AG09309 (cell line): ENCODE measurements around the gene PDZD8.
A peak's percentile ranks its signal among the peaks of the same experiment; 100 is the strongest.

Experiments used
- DNase-seq: peaks from one replicate; pipeline ENCODE4 v3.0.0-alpha.2; 2010; ENCODE audit warnings: low read depth
- H3K4me3 ChIP-seq: 2 replicates; pipeline ENCODE4 v1.5.1; 2011; ENCODE audit warnings: mild to moderate bottlenecking, low read depth, low read length, moderate library complexity; ENCODE audit not compliant: control insufficient read depth
- CTCF ChIP-seq: IDR thresholded peaks from 2 replicates; pipeline ENCODE4 v1.5.1; 2011; ENCODE audit warnings: mild to moderate bottlenecking, low read depth, low read length, inconsistent platforms; ENCODE audit not compliant: insufficient read depth, control insufficient read depth; ENCODE audit errors: missing control alignments

The PDZD8 gene

DNA sequence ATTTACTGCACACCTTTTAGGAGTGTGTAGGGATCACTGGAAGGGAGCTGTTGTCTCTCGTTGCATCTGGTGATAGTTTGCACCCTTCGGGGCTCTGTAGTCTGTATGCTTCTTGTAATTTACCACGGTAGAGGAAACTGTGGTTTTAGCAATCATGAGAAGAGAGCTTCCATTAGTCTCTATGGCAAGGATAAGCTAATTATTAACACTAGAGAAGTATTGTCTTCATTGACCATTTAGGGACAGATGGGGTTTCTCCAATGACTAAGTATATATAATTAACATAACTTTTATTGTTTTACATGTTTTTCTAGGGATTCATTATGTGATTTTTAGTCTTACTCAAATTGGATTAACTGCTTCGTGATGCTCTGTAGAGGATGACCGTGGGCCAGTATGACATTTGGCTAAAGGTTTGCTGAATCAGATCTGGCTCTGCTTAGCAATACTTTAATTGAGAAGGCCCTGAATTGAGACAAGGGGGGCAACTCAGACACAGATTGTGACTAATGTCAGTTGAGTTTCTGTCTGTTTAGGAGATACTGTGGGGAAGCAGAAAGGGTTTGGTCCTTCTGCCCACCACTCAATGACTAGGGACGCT lies 125.6 kb downstream of the PDZD8 start:
- no peak for DNase-seq
- H3K4me3 ChIP-seq = no peak overlapping the region
- TF ChIP-seq CTCF = no peak

DNA sequence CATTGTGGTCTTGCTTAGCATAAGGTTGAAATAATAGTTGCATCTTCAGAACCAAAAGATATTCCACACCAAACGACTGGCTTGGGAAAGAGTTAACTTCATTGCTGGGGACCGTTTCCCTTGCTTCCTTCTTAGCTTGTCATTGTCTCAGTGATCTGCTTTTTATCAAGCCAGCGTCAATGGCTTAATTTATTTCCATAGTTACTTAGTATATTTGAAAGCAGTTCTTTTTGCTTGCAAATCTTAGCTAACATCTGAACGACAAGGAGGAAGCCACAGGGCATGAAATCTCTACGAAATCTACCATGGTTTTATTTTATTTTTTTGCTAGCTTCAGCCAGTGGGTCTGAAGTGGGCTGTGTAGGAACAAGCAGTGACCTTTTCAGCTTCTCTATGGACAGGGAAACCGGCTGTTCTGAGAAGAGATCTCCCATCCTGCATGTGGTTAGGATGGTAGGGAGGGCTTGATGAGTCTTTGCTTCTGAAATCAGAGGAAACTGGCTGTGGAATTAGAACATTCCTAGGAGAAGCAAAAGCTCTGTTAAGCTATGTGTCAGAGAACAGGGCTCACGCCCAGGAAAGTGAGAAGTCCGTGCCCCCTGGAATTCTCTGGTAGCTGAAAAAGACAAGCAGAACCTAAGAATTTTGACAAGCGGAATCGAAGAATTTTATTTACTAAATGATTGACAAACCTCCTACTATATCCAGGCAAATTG lies 126.3 kb downstream of the PDZD8 start:
- H3K4me3 ChIP-seq = no peak overlapping the region
- DNase-seq = peak; percentile 1
- no peak for TF ChIP-seq CTCF

DNA sequence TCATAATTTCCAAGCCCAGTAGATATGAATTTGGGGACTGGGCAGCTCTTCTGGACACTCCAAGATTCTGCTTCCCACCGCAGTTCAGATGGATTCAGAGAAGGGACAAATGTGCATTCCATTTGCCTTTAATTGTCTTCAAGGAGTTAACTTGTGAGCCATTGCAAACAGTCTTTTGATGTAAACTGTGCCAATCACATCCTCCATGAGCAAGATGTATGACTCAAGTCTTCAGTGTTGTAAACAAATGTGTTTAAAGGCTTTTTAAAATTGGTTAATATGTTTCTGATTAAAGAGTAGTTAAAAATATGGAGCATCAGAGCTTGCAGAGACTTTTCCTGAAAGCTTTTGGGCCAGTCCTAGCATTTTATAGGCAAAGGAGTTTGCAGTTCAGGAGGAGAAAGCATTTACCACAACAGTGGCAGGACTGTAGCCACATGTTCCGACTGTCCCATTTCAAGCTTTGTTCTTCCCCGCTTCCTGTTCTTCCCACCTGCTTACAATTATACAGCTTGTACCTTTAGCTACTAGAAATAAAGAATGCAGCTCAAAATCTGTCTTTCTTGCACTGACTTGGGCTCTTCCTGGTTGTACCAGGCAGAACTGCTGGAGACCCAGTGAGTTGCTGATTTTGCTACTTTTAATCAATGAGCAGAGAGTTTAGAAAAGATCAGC lies 128.1 kb downstream of the PDZD8 start:
- no peak overlapping the region for H3K4me3 ChIP-seq
- no peak for TF ChIP-seq CTCF
- peak; percentile 13 for DNase-seq

GRCh38 chr10:117242463-117242832 lies 132.8 kb downstream of the PDZD8 start:
- no peak for TF ChIP-seq CTCF
- no peak overlapping the region for H3K4me3 ChIP-seq
- no peak for DNase-seq

- DNase-seq = no peak
- H3K4me3 ChIP-seq = no peak overlapping the region
Measured at GRCh38 chr10:117241541-117242462, 133.4 kb downstream of the PDZD8 start.

More at GRCh38 chr10:117241541-117242462, 133.4 kb downstream of the PDZD8 start:
- no peak for TF ChIP-seq CTCF
